ENCODE results near the gene FBXO10.

- TF ChIP-seq CTCF (conservative IDR thresholded peaks at IDR 0.05) (no peak), ZFX (IDR thresholded peaks at IDR 0.05) (no peak)
Observed at GRCh38 chr9:37617161-37617560, 41.0 kb upstream of the FBXO10 start.

Measured in C4-2B (cell line).